Pancreas (tissue), 10 donors: ENCODE measurements around the gene AKAP12. TPM values are rescaled to one million over a fixed set of nuclear protein-coding genes. Genes with fewer than 3 reads are reported as not detected.

Experiments used
- ATAC-seq, 4 donors: fragments of 200-7000 bp; cut with Tn5 transposase; one replicate each; pipeline versions ENCODE4 v1.8.0 to v1.9.1; 2020; ENCODE audit warnings: mild to moderate bottlenecking in 4 of 4, moderate library complexity in 4 of 4
- DNase-seq, 6 donors: peaks; one replicate each; pipeline ENCODE4 v3.0.0-alpha.2; 2020
- FAIRE-seq: peaks from 2 replicates; lab custom pipeline; 2012; peaks lifted over from hg19 to GRCh38; lab: Jason Lieb, UNC
- H3K27ac ChIP-seq, 4 donors: fragments of 200-600 bp; sonication (generic); 1 replicate in 3 of 4; 2 replicates in 1 of 4; pipeline versions ENCODE4 v1.5.0 to v1.8.0; 2020
- H3K27me3 ChIP-seq, 4 donors: fragments of 200-600 bp; one replicate each; pipeline ENCODE4 v1.8.0; 2021
- H3K36me3 ChIP-seq, 3 donors: fragments of 200-600 bp; sonication (generic) in 1 of 3; one replicate each; pipeline versions ENCODE4 v1.5.0 to v1.8.0; 2020 to 2021
- H3K4me1 ChIP-seq, 3 donors: fragments of 200-600 bp; one replicate each; pipeline ENCODE4 v1.8.0; 2021
- H3K4me3 ChIP-seq, 4 donors: fragments of 200-600 bp; sonication (generic) in 2 of 4; one replicate each; pipeline versions ENCODE4 v1.5.0 to v1.8.0; 2020 to 2021
- H3K9me3 ChIP-seq, 4 donors: fragments of 200-600 bp; one replicate each; pipeline ENCODE4 v1.8.0; 2021
- WGBS, 2 donors: extraction: QIAGEN DNeasy Blood & Tissue Kit; methylation state at CpG; one replicate each; pipeline ENCODE4 v1.1.7; 2013; 5-methylcytosine and 5-hydroxymethylcytosine counted together
- intact Hi-C, 3 donors: fragments of 100-400 bp; cut with DNase I; formaldehyde crosslinking; loops; one replicate each; pipeline versions ENCODE4 v1.11.1 to v1.14.2; 2022
- polyA plus RNA-seq, 2 donors: library from polyadenylated mRNA; stranded (reverse); fragments of 200-250 nt; gene quantifications; one replicate each; pipeline ENCODE4 v1.2.3, GENCODE V29; 2013
- total RNA-seq, 6 donors: library from RNA; stranded (reverse); fragmentation: NEBNext Ultra II Directional in 4 of 6; extraction: Animal tissue kit (Norgen Biotek cat#: 25700) in 4 of 6; gene quantifications; one replicate each; pipeline versions ENCODE4 v1.2.1 to v1.2.4, GENCODE V29; 2021 to 2023
- TF ChIP-seq, protein P1 (sequence below), 4 donors: fragments of 200-600 bp; sonication (generic) in 3 of 4; IDR thresholded peaks; one replicate each; pipeline versions ENCODE4 v1.5.0 to v1.8.0; 2021; ENCODE audit warnings: antibody characterized with exemption in 4 of 4
- donor health status: healthy with polysubstance abuse.
- donor health status: DM: no; HTN: no; CAD: no; lungs with moderate emphysema.
- donor health status: DM: no; HTN: no; CAD: no.
- donor health status: control.
- donor health status: control.
- donor health status: Bipolar disorder and iron deficiency.
- donor health status: DM: yes; HTN: yes; CAD: no.
- donor health status: DM: no; HTN: no; CAD: no.
- donor health status: DM: no; HTN: no; CAD: no.
- donor health status: DM: yes; HTN: yes; CAD: no.

Gene AKAP12
- total and polyA plus RNA-seq, 8 donors, result 2.4 to 13.2 (median 3.8) TPM

DNA sequence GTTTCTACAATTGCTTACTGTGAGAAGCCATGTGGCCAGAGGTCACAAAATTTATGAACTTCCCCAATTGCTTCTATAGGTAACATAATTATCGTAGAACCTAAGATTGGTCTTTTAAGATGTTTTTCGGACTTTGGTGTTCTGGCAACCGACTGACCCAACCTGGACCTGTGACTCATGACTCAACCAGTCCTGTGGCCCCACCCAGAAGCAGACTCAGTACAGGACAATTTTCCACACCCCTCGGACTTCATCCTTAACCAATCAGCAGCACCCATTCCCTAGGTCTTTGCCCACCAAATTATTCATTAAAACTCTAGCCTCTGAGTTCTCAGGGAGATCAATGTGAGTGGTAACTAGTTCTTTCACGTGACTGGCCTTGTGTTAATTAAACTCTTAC is 26.4 kb upstream of the AKAP12 start:
- TF ChIP-seq, protein P1, sequence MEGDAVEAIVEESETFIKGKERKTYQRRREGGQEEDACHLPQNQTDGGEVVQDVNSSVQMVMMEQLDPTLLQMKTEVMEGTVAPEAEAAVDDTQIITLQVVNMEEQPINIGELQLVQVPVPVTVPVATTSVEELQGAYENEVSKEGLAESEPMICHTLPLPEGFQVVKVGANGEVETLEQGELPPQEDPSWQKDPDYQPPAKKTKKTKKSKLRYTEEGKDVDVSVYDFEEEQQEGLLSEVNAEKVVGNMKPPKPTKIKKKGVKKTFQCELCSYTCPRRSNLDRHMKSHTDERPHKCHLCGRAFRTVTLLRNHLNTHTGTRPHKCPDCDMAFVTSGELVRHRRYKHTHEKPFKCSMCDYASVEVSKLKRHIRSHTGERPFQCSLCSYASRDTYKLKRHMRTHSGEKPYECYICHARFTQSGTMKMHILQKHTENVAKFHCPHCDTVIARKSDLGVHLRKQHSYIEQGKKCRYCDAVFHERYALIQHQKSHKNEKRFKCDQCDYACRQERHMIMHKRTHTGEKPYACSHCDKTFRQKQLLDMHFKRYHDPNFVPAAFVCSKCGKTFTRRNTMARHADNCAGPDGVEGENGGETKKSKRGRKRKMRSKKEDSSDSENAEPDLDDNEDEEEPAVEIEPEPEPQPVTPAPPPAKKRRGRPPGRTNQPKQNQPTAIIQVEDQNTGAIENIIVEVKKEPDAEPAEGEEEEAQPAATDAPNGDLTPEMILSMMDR (IDR thresholded peaks at IDR 0.05), result no peak
- H3K36me3 ChIP-seq, result no peaks in the 10 kb centered on the region
- intact Hi-C loops, result no loop called here
- no peaks in the 10 kb centered on the region for H3K27me3 ChIP-seq
- FAIRE-seq, result no peak
- WGBS, 2 donors, result 82 to 92% methylated on average over 5 of the region's 5 CpGs
- H3K4me1 ChIP-seq, result no peaks in the 10 kb centered on the region
- ATAC-seq, result no peak
- H3K4me3 ChIP-seq, result no peak overlapping the region
- no peak overlapping the region for H3K27ac ChIP-seq
- no peaks in the 10 kb centered on the region for H3K9me3 ChIP-seq
- DNase-seq, result no peak

DNA sequence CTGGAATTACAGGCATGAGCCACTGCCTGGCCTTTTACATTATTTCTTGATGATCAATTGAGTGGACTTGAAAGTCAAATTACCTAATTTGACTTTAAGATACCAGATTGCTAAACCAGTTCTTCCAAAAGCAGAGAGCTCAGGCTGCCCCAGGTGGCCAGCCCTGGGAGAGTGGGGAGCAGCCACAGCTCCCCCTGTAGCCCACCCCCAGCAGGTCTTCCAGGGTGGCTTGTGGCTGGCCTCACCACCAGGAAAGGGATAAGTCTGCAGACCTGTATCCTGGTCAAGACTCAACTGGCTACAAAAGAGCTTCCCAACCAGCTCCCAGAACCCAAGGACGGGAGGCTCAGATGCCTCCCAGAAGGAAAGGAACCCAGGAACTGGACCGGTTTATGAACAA is 23.8 kb upstream of the AKAP12 start:
- Histone ChIP-seq H3K27ac (no peak overlapping the region), H3K9me3 (no peaks in the 10 kb centered on the region), H3K36me3 (no peaks in the 10 kb centered on the region), H3K27me3 (no peaks in the 10 kb centered on the region), H3K4me1 (no peaks in the 10 kb centered on the region), H3K4me3 (no peak overlapping the region)
- FAIRE-seq, result no peak
- no peak for DNase-seq
- intact Hi-C loops, result no loop called here
- 69 to 74% methylated on average over 2 of the region's 2 CpGs for WGBS, 2 donors
- TF ChIP-seq, protein P1 (IDR thresholded peaks at IDR 0.05), result no peak
- ATAC-seq, result no peak

DNA sequence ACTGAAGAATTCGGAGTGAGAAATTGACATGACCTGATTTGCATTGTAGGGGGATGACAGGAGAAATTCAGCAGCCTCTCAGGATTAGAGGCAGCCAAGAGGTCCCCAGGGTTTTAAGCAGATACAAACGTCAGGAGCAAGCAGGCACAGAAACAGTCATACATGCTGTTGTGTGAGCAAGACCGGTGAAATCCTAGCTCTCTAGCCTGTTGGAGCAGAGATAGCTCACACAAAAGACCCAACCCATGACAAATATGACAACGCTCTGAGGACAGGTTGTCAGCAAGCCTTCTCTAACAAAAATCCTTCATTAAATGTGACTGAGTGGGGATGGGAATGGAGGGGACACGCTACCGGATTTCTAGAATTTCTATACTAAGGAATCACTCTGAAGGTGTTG is 23.0 kb upstream of the AKAP12 start:
- WGBS, 2 donors, result 60 to 63% methylated on average over 6 of the region's 6 CpGs
- H3K9me3 ChIP-seq, result no peaks in the 10 kb centered on the region
- H3K4me1 ChIP-seq, result no peaks in the 10 kb centered on the region
- TF ChIP-seq, protein P1 (IDR thresholded peaks at IDR 0.05), result no peak
- H3K27me3 ChIP-seq, result no peaks in the 10 kb centered on the region
- DNase-seq (no peak), FAIRE-seq (no peak), ATAC-seq (no peak)
- H3K36me3 ChIP-seq, result no peaks in the 10 kb centered on the region
- no peak overlapping the region for H3K27ac ChIP-seq
- no peak overlapping the region for H3K4me3 ChIP-seq
- intact Hi-C loops, result no loop called here

DNA sequence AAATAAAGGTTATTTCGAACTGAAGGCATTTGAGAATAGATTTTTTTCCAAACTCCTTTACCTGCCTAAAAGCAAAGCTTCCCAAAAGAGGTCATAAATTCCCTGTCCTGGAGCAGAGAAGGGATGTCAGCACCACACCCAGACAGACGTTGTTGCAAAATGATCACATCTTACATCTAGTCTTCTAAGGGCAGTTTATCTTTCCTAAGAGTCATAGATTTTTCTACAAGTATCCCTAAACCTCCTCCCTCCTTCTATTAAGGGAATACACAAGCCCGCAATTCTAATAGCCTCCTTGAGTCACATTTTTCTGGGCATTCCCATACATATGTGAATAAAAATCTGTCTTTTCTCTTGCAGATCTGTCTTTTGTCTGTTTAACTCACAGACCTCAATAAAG is 20.6 kb upstream of the AKAP12 start:
- Histone ChIP-seq H3K9me3 (no peaks in the 10 kb centered on the region), H3K27me3 (no peaks in the 10 kb centered on the region), H3K4me1 (no peaks in the 10 kb centered on the region), H3K36me3 (no peaks in the 10 kb centered on the region), H3K4me3 (no peak overlapping the region), H3K27ac (no peak overlapping the region)
- intact Hi-C loops, result no loop called here
- FAIRE-seq, result no peak
- TF ChIP-seq, protein P1 (IDR thresholded peaks at IDR 0.05), result no peak
- no peak for DNase-seq
- ATAC-seq, result no peak
- 73 to 78% methylated on average over 3 of the region's 3 CpGs for WGBS, 2 donors

DNA sequence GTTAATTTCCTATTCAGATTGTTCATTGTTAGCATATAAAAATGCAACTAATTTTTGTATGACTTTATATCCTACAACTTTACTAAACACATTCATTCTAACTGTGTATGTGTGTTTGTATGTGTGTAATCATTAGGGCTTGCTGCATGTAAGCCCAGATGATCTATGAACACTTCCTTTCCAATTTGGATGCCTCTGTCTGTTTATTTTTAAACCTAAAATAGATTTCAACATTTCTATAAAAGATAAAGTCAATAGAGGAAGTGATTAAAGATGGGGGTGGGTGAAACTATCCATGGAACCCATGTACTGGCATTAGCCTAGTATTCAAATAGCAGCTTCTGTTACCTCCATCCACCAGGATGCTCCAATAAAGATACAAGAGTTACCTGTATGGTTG is 15.7 kb upstream of the AKAP12 start:
- TF ChIP-seq, protein P1 (IDR thresholded peaks at IDR 0.05), result no peak
- no peak overlapping the region for H3K4me3 ChIP-seq
- no peak overlapping the region for H3K27ac ChIP-seq
- FAIRE-seq (no peak), DNase-seq (no peak), ATAC-seq (no peak)
- no peaks in the 10 kb centered on the region for H3K9me3 ChIP-seq
- no peaks in the 10 kb centered on the region for H3K36me3 ChIP-seq
- H3K27me3 ChIP-seq, result no peaks in the 10 kb centered on the region
- intact Hi-C loops, result no loop called here
- no peaks in the 10 kb centered on the region for H3K4me1 ChIP-seq
